Lung (tissue), 12 donors: Measurements from ENCODE around the gene FOXP1. TPM values are rescaled to one million over a fixed set of nuclear protein-coding genes. Genes with fewer than 3 reads are reported as not detected.

Experiments
- ATAC-seq: fragments of 200-7000 bp; cut with Tn5 transposase; one replicate; pipeline ENCODE4 v1.9.1; 2020; ENCODE audit warnings: moderate number of reproducible peaks; ENCODE audit not compliant: insufficient read depth, low FRiP score
- DNase-seq, 3 donors: peaks; one replicate each; pipeline ENCODE4 v3.0.0-alpha.2; 2013 to 2017
- H3K27ac ChIP-seq, 2 donors: one replicate each; pipeline ENCODE4 v1.5.1; 2013; ENCODE audit warnings: mild to moderate bottlenecking in 2 of 2, moderate library complexity in 2 of 2, control low read depth in 1 of 2, inconsistent platforms in 1 of 2, low read depth in 1 of 2, low read length in 1 of 2
- H3K27me3 ChIP-seq, 3 donors: one replicate each; pipeline ENCODE4 v1.5.1; 2013; ENCODE audit warnings: low read length in 2 of 3; ENCODE audit not compliant: control insufficient read depth in 3 of 3, insufficient read depth in 3 of 3
- H3K36me3 ChIP-seq, 4 donors: one replicate each; pipeline ENCODE4 v1.5.1; 2013; ENCODE audit warnings: low read length in 4 of 4, mild to moderate bottlenecking in 1 of 4, moderate library complexity in 1 of 4; ENCODE audit not compliant: control insufficient read depth in 4 of 4, insufficient read depth in 4 of 4
- H3K4me1 ChIP-seq, 5 donors: one replicate each; pipeline ENCODE4 v1.5.1; 2013; ENCODE audit warnings: low read length in 5 of 5, mild to moderate bottlenecking in 2 of 5, moderate library complexity in 1 of 5; ENCODE audit not compliant: control insufficient read depth in 5 of 5, insufficient read depth in 5 of 5
- H3K4me3 ChIP-seq: one replicate; pipeline ENCODE4 v1.5.1; 2013; ENCODE audit warnings: mild to moderate bottlenecking, control low read depth, moderate library complexity
- H3K9ac ChIP-seq, 2 donors: one replicate each; pipeline ENCODE4 v1.5.1; 2013; ENCODE audit warnings: low read length in 2 of 2, control low read depth in 1 of 2; ENCODE audit not compliant: insufficient read depth in 1 of 2
- H3K9me3 ChIP-seq, 4 donors: one replicate each; pipeline ENCODE4 v1.5.1; 2013; ENCODE audit warnings: low read length in 3 of 4, mild to moderate bottlenecking in 1 of 4, moderate library complexity in 1 of 4; ENCODE audit not compliant: control insufficient read depth in 4 of 4, insufficient read depth in 3 of 4
- WGBS, 2 donors: extraction: QIAGEN DNeasy Blood & Tissue Kit; methylation state at CpG; one replicate each; pipeline ENCODE4 v1.1.7; 2013; 5-methylcytosine and 5-hydroxymethylcytosine counted together
- polyA plus RNA-seq, 2 donors: library from polyadenylated mRNA; stranded (reverse); fragments of 200-250 nt; gene quantifications; one replicate each; pipeline ENCODE4 v1.2.1, GENCODE V29; 2013
- total RNA-seq, 2 donors: library from RNA; depleted of rRNA in 1 of 2; stranded (reverse); fragments of >200 nt in 1 of 2; gene quantifications; one replicate each; pipeline ENCODE4 v1.2.1, GENCODE V29; 2014 to 2021
- TF ChIP-seq, protein P1 (sequence below): IDR thresholded peaks from 2 replicates; pipeline ENCODE4 v1.5.1; 2012; ENCODE audit warnings: mild to moderate bottlenecking; ENCODE audit errors: control extremely low read depth, extremely low read depth
- donor health status: control.
- donor health status: control.
- donor health status: Bipolar disorder and iron deficiency.
- donor health status: healthy.
- donor health status: DM: yes; HTN: yes; CAD: no.

FOXP1 gene
- total and polyA plus RNA-seq, 4 donors: 13.8 to 287 (median 73.9) TPM

DNA sequence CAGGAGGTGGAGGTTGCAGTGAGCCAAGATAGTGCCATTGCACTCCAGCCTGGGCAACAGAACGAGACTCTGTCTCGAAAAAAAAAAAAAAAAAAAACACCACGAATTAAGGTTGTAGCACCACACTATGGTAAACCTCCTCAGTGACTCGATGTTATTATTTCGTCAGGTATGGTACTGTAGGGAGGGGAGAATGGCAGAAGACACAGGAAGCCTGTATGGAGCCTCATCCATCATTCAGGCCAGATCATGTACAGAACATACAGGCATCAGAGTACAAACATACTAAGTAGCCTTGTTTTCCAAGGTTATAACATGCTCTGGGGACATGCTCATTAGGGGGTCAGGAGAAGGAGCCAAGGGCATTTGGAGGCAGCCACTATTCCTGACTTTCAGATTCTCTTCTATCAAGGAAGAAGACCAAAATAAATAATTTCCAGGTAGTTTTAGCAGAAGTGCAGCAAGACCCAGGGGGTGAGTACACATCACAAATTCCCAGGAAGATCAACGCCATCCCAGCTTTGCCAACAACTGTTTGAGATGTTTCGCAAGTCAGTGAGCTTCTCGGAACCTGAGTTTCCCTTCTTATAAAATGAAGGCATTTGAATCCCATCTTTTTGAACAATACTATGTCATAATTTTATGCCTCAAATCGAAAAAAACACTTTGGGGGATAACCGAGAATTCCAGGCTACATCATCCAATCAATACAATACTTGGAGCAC is 79.8 kb downstream of the FOXP1 start:
- TF ChIP-seq, protein P1, sequence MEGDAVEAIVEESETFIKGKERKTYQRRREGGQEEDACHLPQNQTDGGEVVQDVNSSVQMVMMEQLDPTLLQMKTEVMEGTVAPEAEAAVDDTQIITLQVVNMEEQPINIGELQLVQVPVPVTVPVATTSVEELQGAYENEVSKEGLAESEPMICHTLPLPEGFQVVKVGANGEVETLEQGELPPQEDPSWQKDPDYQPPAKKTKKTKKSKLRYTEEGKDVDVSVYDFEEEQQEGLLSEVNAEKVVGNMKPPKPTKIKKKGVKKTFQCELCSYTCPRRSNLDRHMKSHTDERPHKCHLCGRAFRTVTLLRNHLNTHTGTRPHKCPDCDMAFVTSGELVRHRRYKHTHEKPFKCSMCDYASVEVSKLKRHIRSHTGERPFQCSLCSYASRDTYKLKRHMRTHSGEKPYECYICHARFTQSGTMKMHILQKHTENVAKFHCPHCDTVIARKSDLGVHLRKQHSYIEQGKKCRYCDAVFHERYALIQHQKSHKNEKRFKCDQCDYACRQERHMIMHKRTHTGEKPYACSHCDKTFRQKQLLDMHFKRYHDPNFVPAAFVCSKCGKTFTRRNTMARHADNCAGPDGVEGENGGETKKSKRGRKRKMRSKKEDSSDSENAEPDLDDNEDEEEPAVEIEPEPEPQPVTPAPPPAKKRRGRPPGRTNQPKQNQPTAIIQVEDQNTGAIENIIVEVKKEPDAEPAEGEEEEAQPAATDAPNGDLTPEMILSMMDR: no peak
- H3K4me1 ChIP-seq: peaks cover 0 to 12% (median 0%) of the 10 kb centered on the region in 5 donors
- H3K36me3 ChIP-seq: no peaks in the 10 kb centered on the region
- no peaks in the 10 kb centered on the region for H3K27me3 ChIP-seq
- 84 to 89% methylated on average over 10 of the region's 10 CpGs for WGBS, 2 donors
- no peak overlapping the region for H3K27ac ChIP-seq
- DNase-seq: no peak
- no peak for ATAC-seq
- no peak overlapping the region for H3K4me3 ChIP-seq
- H3K9me3 ChIP-seq: no peaks in the 10 kb centered on the region
- no peak overlapping the region for H3K9ac ChIP-seq

DNA sequence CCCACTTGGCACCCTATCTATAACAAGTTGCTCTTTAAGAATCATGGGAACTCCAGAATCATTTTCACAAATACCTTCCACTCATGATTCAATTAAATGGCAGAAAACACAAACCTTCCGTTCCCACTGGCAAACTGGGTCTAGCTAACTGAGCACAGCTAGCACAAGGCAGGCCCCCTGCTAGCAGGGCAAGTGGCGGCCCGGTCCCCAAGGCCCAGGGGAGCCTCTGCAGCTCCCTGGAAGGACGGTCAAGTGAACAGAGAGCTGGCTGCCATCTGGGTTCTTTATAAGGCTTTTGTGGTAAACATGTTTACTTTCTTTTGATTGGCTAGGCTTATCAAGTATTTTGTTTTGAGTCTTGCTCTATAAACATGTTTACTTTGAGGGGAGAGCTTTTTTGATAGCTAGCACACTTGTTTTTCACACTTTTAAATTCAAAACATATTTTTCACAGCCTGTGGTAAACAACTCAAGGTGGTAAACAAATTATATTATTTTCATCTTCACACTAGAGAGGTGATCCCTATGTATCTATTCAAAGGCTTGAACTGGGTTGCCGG is 81.4 kb downstream of the FOXP1 start:
- 89 to 93% methylated on average over 5 of the region's 5 CpGs for WGBS, 2 donors
- no peak for DNase-seq
- no peaks in the 10 kb centered on the region for H3K27me3 ChIP-seq

DNA sequence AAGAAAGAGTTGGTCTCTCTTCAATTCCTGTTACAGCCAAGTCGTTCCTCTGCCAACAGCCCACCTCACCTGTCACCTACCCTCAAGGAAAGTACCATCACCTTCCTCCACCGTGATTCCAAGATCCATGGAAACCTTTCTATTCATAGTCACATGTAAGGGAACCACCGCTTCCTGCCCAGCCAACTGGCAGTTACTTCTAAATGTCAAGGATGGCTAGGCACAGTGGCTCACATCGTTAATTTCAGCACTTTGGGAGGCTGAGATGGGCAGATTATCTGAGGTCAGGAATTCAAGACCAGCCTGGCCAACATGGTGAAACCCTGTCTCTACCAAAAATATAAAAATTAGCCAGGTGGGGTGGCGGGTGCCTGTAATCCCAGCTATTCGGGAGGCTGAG is 82.8 kb downstream of the FOXP1 start:
- 90 to 93% methylated on average over 6 of the region's 6 CpGs for WGBS, 2 donors
- TF ChIP-seq, protein P1: no peak
- Histone ChIP-seq H3K9me3 (no peaks in the 10 kb centered on the region), H3K4me1 (peaks cover 0 to 18% (median 0%) of the 10 kb centered on the region in 5 donors), H3K27ac (no peak overlapping the region), H3K9ac (no peak overlapping the region), H3K4me3 (no peak overlapping the region), H3K27me3 (no peaks in the 10 kb centered on the region), H3K36me3 (no peaks in the 10 kb centered on the region)
- ATAC-seq (no peak), DNase-seq (no peak)

More for the DNA sequence above, 81.4 kb downstream of the FOXP1 start:
- TF ChIP-seq, protein P1: no peak
- H3K4me1 ChIP-seq: peaks cover 0 to 13% (median 0%) of the 10 kb centered on the region in 5 donors
- no peak overlapping the region for H3K9ac ChIP-seq
- ATAC-seq: no peak
- no peaks in the 10 kb centered on the region for H3K36me3 ChIP-seq
- no peak overlapping the region for H3K4me3 ChIP-seq
- H3K27ac ChIP-seq: no peak overlapping the region
- H3K9me3 ChIP-seq: no peaks in the 10 kb centered on the region
